Osteocyte (in vitro differentiated cells): ENCODE measurements around the gene CPZ. TPM values are rescaled to one million over a fixed set of nuclear protein-coding genes. Genes with fewer than 3 reads are reported as not detected.

Experiments
- DNase-seq: peaks from one replicate; pipeline ENCODE4 v3.0.0; 2021; ENCODE audit warnings: mixed read lengths; ENCODE audit not compliant: unreplicated experiment; ENCODE audit errors: extremely low spot score
- H3K27ac Mint-ChIP-seq: one replicate; pipeline ENCODE4 v1.8.0; 2021; ENCODE audit warnings: mild to moderate bottlenecking, mixed read lengths; ENCODE audit not compliant: unreplicated experiment
- H3K27me3 Mint-ChIP-seq: one replicate; pipeline ENCODE4 v1.8.0; 2021; ENCODE audit warnings: mixed read lengths; ENCODE audit not compliant: unreplicated experiment
- H3K36me3 Mint-ChIP-seq: one replicate; pipeline ENCODE4 v1.8.0; 2021; ENCODE audit warnings: mixed read lengths; ENCODE audit not compliant: unreplicated experiment
- H3K4me1 Mint-ChIP-seq: one replicate; pipeline ENCODE4 v1.8.0; 2021; ENCODE audit warnings: mixed read lengths; ENCODE audit not compliant: unreplicated experiment
- H3K4me3 Mint-ChIP-seq: one replicate; pipeline ENCODE4 v1.8.0; 2021; ENCODE audit warnings: mild to moderate bottlenecking, moderate library complexity, mixed read lengths; ENCODE audit not compliant: unreplicated experiment
- H3K9me3 Mint-ChIP-seq: one replicate; pipeline ENCODE4 v1.8.0; 2021; ENCODE audit warnings: mixed read lengths; ENCODE audit not compliant: unreplicated experiment
- total RNA-seq: library from RNA; stranded (reverse); gene quantifications from 2 replicates; pipeline ENCODE4 v1.2.1, GENCODE V29; 2021
- TF ChIP-seq, protein P1 (sequence below): fragments of 200-600 bp; sonication (generic); IDR thresholded peaks from 2 replicates; pipeline ENCODE4 v1.5.0; 2021; ENCODE audit warnings: antibody characterized with exemption, mild to moderate bottlenecking, moderate library complexity

Gene CPZ
- total RNA-seq, 1 donor from 2014 or later = 10.7 TPM

DNA sequence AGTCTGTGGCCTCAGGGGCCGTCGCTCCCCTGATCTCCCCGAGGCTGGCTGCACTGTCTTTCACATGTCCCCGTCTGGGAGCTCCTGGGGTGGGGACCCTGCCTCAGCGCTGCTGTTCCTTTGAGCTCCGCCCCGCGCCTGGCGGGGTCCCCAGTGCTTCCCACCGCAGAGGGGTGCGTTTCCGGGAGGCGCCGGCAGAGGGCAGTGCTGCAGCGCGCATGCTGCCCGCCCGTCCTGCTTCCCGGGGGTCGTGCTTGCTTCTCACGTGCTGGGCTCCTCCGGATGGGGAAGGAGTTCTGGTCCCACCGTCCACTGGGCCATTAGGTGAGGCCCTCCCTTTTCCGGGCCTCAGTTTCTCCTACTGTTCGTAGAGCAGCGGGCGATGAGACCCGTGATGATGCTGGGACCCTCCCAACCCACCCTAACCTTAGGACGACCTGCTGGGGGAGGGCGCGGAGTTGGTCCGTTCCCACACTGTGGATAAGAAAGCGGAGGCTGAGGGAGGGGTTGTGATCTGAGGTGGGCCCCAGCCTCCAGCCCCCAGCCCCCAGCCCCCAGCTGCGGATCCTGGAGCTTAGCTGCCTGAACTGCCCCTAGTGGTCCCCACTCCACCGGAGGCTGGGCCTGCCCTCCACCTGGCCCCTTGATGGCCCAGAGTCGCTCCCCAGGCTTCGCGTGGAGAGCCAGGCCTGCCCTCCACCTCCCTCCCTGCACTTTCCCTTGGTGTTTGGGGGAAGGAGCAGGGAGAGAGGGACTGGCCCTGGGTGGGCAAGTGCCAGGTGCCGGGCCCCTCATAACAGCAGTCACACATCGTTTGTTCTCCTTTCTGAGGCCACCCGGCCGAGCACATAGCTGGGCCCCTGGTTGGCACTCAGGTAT, 15.3 kb downstream of the CPZ start:
- TF ChIP-seq, protein P1, sequence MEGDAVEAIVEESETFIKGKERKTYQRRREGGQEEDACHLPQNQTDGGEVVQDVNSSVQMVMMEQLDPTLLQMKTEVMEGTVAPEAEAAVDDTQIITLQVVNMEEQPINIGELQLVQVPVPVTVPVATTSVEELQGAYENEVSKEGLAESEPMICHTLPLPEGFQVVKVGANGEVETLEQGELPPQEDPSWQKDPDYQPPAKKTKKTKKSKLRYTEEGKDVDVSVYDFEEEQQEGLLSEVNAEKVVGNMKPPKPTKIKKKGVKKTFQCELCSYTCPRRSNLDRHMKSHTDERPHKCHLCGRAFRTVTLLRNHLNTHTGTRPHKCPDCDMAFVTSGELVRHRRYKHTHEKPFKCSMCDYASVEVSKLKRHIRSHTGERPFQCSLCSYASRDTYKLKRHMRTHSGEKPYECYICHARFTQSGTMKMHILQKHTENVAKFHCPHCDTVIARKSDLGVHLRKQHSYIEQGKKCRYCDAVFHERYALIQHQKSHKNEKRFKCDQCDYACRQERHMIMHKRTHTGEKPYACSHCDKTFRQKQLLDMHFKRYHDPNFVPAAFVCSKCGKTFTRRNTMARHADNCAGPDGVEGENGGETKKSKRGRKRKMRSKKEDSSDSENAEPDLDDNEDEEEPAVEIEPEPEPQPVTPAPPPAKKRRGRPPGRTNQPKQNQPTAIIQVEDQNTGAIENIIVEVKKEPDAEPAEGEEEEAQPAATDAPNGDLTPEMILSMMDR = peak; percentile 98
- Mint-ChIP-seq H3K9me3 (no peaks in the 10 kb centered on the region), H3K36me3 (no peaks in the 10 kb centered on the region), H3K4me1 (no peaks in the 10 kb centered on the region), H3K27me3 (peaks cover 7% of the 10 kb centered on the region), H3K27ac (no peak overlapping the region), H3K4me3 (no peak overlapping the region)
- peak; percentile 91 for DNase-seq

DNA sequence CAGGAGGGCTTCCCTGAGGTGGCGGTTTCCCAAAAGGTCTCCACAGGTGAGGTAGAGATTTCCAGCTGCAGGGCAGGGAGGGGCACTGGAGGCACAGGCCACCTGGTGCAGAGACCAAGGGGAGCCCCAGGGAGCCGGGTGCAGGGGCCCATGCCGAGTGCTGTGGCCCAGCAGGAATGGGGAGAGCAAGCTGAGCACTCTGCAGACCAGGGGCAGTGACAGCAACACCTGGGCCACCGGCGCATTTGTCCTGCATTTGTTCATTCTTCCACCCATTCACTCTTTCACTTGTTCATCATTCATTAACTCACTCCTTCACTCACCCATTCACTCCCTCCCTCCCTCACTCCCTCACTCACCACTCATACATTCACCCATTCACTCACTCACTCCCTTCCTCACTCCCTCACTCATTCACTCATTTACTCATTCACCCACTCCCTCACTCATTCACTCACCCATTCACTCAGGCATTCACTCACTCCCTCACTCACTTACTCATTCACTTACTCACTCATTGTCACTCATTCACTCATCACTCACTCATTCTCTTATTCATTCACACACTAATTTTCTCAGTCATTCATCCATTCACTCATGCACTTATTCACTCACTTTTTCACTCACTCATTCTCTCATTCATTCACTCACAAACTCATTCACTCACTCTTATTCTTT, 16.3 kb downstream of the CPZ start:
- Mint-ChIP-seq H3K36me3 (no peaks in the 10 kb centered on the region), H3K27me3 (peaks cover 7% of the 10 kb centered on the region), H3K9me3 (no peaks in the 10 kb centered on the region), H3K27ac (no peak overlapping the region), H3K4me3 (no peak overlapping the region), H3K4me1 (no peaks in the 10 kb centered on the region)
- TF ChIP-seq, protein P1 = no peak
- no peak for DNase-seq

DNA sequence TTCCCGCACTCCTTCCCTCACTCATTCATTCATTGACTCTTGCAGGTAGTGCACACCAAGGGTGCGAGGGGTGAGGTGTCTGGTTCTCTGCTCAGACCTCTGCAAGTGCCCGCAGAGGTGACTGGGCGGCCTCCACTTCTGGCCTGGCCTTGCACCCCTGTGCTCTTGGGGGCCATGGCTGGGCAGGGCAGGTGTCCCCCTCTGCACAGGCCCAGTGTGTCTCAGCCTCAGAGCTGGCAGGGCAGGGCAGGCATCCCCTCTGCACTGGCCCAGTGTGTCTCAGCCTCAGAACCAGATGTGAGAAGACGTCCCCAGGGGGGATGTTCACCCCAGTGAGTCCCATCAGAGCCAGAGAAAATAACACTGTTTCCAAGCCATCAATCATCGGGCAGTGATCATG, 16.8 kb downstream of the CPZ start:
- TF ChIP-seq, protein P1 = no peak
- DNase-seq = no peak
- Mint-ChIP-seq H3K36me3 (no peaks in the 10 kb centered on the region), H3K4me1 (no peaks in the 10 kb centered on the region), H3K27me3 (peaks cover 7% of the 10 kb centered on the region), H3K9me3 (no peaks in the 10 kb centered on the region), H3K4me3 (no peak overlapping the region), H3K27ac (no peak overlapping the region)

DNA sequence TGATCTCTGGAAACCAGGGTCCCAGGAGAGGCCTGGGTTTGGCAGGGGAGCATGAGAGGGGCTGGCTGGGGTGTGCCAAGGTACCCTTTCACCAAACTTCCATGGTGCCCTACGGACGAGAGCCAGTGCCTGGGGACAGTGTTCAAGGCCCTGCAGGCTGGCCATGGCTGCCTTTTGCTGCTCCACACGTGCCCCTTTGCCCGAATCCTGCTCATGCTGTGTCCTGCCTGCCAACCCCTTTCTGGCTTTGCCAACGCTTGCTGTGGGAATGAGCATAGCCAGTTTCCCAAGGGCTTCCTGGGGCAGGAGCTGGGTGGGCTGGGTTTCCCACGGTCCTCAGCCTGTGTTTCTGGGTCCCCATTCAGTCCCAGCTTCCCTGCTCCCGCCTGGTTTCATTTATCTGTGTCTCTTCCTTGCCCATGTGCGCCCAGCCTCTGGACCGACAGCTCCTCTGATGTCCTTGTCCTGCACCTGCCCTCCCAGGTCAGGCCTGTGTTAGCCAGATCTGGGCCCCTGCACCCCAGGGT, 17.3 kb downstream of the CPZ start:
- H3K27me3 Mint-ChIP-seq = peaks cover 7% of the 10 kb centered on the region
- no peaks in the 10 kb centered on the region for H3K9me3 Mint-ChIP-seq
- no peaks in the 10 kb centered on the region for H3K4me1 Mint-ChIP-seq
- H3K4me3 Mint-ChIP-seq = no peak overlapping the region
- no peak overlapping the region for H3K27ac Mint-ChIP-seq
- DNase-seq = no peak
- TF ChIP-seq, protein P1 = no peak
- H3K36me3 Mint-ChIP-seq = no peaks in the 10 kb centered on the region
